Measurements from ENCODE around the gene ERC2. TPM values are rescaled to one million over a fixed set of nuclear protein-coding genes. Genes with fewer than 3 reads are reported as not detected.

The ERC2 gene
- total RNA-seq, 1 donor from 2014 or later = under 0.01 TPM

DNA sequence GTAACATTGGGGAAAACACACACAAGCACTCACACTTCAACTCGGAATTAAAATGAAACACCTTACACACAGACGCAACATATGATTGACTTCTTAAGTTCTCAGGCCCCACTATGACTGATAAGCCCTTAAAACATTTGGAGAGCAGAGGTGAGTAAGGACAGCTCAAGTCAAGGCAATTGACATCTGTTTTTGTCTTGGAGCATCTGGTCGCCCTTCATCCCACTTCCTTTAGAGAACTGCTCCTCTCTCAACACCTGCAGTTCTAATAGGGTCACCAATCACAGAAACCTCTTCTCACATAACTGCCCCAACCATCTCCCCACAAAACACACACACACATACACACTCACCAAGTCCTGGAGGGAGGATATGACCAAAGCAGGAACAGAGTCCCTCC lies 43.4 kb downstream of the ERC2 start:
- no peak for TF ChIP-seq CTCF (IDR thresholded peaks at IDR 0.05; ENCODE audit: insufficient read depth, low read length, severe bottlenecking)
- no peak overlapping the region for H3K4me3 ChIP-seq (ENCODE audit: low read depth, low read length)
- H3K27me3 ChIP-seq (ENCODE audit: control insufficient read depth, insufficient read depth, low read length) = no peaks in the 10 kb centered on the region
- DNase-seq (ENCODE audit: low read depth) = no peak
- H3K36me3 ChIP-seq (ENCODE audit: control insufficient read depth, insufficient read depth, low read length) = no peaks in the 10 kb centered on the region
- FAIRE-seq = no peak

- TF ChIP-seq CTCF (IDR thresholded peaks at IDR 0.05; ENCODE audit: insufficient read depth, low read length, severe bottlenecking) = no peak
- Histone ChIP-seq H3K36me3 (ENCODE audit: control insufficient read depth, insufficient read depth, low read length) (no peaks in the 10 kb centered on the region), H3K27me3 (ENCODE audit: control insufficient read depth, insufficient read depth, low read length) (no peaks in the 10 kb centered on the region), H3K4me3 (ENCODE audit: low read depth, low read length) (no peak overlapping the region)
- peak; percentile 7 for FAIRE-seq
- no peak for DNase-seq (ENCODE audit: low read depth)
Observed at GRCh38 chr3:56424336-56424735, 43.9 kb downstream of the ERC2 start.

DNA sequence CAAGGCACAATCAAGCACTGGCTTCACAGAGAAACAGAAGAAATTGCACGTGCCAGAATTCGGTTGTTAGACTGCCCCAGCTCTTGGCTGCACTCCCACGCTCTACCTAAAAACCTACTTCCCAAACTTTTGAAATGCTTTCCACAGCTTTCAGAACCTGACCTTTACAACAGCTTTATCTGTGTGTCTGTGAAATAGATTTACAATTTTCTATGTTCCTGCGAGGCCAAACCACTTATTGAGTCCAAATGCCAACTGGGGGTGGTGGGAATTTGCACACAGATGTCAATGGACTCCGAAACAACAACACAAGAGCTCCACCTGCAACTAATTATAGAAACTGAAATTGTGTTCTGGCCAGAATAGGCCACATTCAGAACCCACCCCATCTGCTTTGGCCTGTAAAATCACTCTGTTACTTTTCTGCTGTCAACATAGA lies 44.6 kb downstream of the ERC2 start:
- no peak for DNase-seq (ENCODE audit: low read depth)
- H3K27me3 ChIP-seq (ENCODE audit: control insufficient read depth, insufficient read depth, low read length) = no peaks in the 10 kb centered on the region
- H3K36me3 ChIP-seq (ENCODE audit: control insufficient read depth, insufficient read depth, low read length) = no peaks in the 10 kb centered on the region
- no peak overlapping the region for H3K4me3 ChIP-seq (ENCODE audit: low read depth, low read length)
- no peak for FAIRE-seq
- no peak for TF ChIP-seq CTCF (IDR thresholded peaks at IDR 0.05; ENCODE audit: insufficient read depth, low read length, severe bottlenecking)

DNA sequence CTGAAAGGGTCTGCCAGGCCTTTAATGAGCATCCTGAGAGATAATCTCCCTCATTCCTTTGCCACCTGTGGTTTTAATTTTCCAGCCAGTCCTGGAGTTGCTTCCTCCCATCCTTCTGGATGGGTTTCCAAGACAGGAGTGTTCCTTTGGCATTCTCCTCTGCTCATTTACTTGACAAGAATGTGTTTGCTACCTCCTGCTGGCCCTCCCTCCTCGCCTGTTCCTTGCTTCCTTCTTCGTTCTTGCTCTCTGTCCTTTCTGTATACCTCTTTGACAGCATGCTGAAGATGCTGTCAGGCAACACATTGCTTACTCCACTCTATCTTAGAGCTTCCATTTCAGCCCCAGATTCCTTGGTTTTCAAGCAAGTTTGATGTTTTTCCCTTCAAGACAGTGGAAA lies 46.0 kb downstream of the ERC2 start:
- no peak for FAIRE-seq

GRCh38 chr3:56421205-56421604 lies 47.1 kb downstream of the ERC2 start:
- peak; percentile 12 for DNase-seq (ENCODE audit: low read depth)
- Histone ChIP-seq H3K27me3 (ENCODE audit: control insufficient read depth, insufficient read depth, low read length) (no peaks in the 10 kb centered on the region), H3K36me3 (ENCODE audit: control insufficient read depth, insufficient read depth, low read length) (no peaks in the 10 kb centered on the region), H3K4me3 (ENCODE audit: low read depth, low read length) (no peak overlapping the region)
- no peak for TF ChIP-seq CTCF (IDR thresholded peaks at IDR 0.05; ENCODE audit: insufficient read depth, low read length, severe bottlenecking)
- no peak for FAIRE-seq

More for the DNA sequence above, 46.0 kb downstream of the ERC2 start:
- no peak for TF ChIP-seq CTCF (IDR thresholded peaks at IDR 0.05; ENCODE audit: insufficient read depth, low read length, severe bottlenecking)
- no peaks in the 10 kb centered on the region for H3K27me3 ChIP-seq (ENCODE audit: control insufficient read depth, insufficient read depth, low read length)
- no peaks in the 10 kb centered on the region for H3K36me3 ChIP-seq (ENCODE audit: control insufficient read depth, insufficient read depth, low read length)
- H3K4me3 ChIP-seq (ENCODE audit: low read depth, low read length) = no peak overlapping the region
- no peak for DNase-seq (ENCODE audit: low read depth)

DNA sequence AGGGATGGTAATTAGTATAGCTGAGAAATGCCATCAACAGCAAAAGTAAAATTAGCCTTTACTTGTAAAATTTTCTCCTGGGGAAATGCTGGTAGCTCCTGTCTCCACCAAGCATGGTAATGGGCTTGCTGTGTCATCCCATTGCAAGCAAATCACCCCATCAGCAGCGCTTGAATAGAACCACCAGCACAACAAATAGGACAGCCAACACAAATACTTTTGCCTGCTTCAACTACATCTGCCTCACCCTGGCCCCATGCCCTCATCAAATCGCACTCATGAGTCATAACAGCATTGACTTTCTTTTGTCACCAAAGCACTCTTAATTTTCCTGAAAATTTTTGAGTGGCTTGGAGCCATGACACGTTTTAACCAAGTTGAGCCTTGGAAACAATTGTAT lies 52.6 kb downstream of the ERC2 start:
- DNase-seq (ENCODE audit: low read depth) (peak; percentile 42), FAIRE-seq (no peak)
- no peaks in the 10 kb centered on the region for H3K27me3 ChIP-seq (ENCODE audit: control insufficient read depth, insufficient read depth, low read length)
- no peak for TF ChIP-seq CTCF (IDR thresholded peaks at IDR 0.05; ENCODE audit: insufficient read depth, low read length, severe bottlenecking)
- H3K36me3 ChIP-seq (ENCODE audit: control insufficient read depth, insufficient read depth, low read length) = no peaks in the 10 kb centered on the region
- no peak overlapping the region for H3K4me3 ChIP-seq (ENCODE audit: low read depth, low read length)
